ENCODE data around the gene GFOD2.

The GFOD2 gene

GRCh38 chr16:67659675-67660563 is 59.2 kb downstream of the GFOD2 start, which contains the start of gene ACD:
Gene ACD (minus strand): TSS chr16:67660260. CDS start chr16:67660220, 40 bp downstream.
- DNase-seq (ENCODE audit: low read depth in 3 of 3) = peak; percentile 83 to 92 (median 84)

- no peak for DNase-seq (ENCODE audit: low read depth in 3 of 3)
Observed at GRCh38 chr16:67658849-67659674, 60.1 kb downstream of the GFOD2 start.

GRCh38 chr16:67657751-67658518 is 61.2 kb downstream of the GFOD2 start:
- no peak for DNase-seq (ENCODE audit: low read depth in 3 of 3)

GRCh38 chr16:67657017-67657608 is 62.0 kb downstream of the GFOD2 start:
- DNase-seq (ENCODE audit: low read depth in 3 of 3) = no peak

GRCh38 chr16:67656344-67657016 is 62.6 kb downstream of the GFOD2 start:
- no peak for DNase-seq (ENCODE audit: low read depth in 3 of 3)

GRCh38 chr16:67655363-67655762 is 63.8 kb downstream of the GFOD2 start:
- no peak for DNase-seq (ENCODE audit: low read depth in 3 of 3)

- DNase-seq (ENCODE audit: low read depth in 3 of 3) = no peak
Observed at GRCh38 chr16:67654403-67654911, 64.7 kb downstream of the GFOD2 start.

GRCh38 chr16:67653789-67654402 is 65.2 kb downstream of the GFOD2 start:
- no peak for DNase-seq (ENCODE audit: low read depth in 3 of 3)

GRCh38 chr16:67653128-67653788 is 65.9 kb downstream of the GFOD2 start:
- DNase-seq (ENCODE audit: low read depth in 3 of 3) = no peak

- no peak for DNase-seq (ENCODE audit: low read depth in 3 of 3)
Observed at GRCh38 chr16:67652578-67653127, 66.5 kb downstream of the GFOD2 start.

- no peak for DNase-seq (ENCODE audit: low read depth in 3 of 3)
Observed at GRCh38 chr16:67651847-67652246, 67.3 kb downstream of the GFOD2 start.

GRCh38 chr16:67651039-67651438 is 68.1 kb downstream of the GFOD2 start:
- no peak for DNase-seq (ENCODE audit: low read depth in 3 of 3)

GRCh38 chr16:67650023-67650422 is 69.1 kb downstream of the GFOD2 start:
- DNase-seq (ENCODE audit: low read depth in 3 of 3) = no peak

GRCh38 chr16:67649494-67649931 is 69.6 kb downstream of the GFOD2 start:
- DNase-seq (ENCODE audit: low read depth in 3 of 3) = no peak

GRCh38 chr16:67648764-67649407 is 70.2 kb downstream of the GFOD2 start:
- DNase-seq (ENCODE audit: low read depth in 3 of 3) = no peak

- DNase-seq (ENCODE audit: low read depth in 3 of 3) = no peak
Observed at GRCh38 chr16:67648088-67648763, 70.9 kb downstream of the GFOD2 start.

- no peak for DNase-seq (ENCODE audit: low read depth in 3 of 3)
Observed at GRCh38 chr16:67647681-67648080, 71.4 kb downstream of the GFOD2 start.

- DNase-seq (ENCODE audit: low read depth in 3 of 3) = no peak
Observed at GRCh38 chr16:67647111-67647651, 71.9 kb downstream of the GFOD2 start.

All from stimulated activated CD4-positive, alpha-beta T cell treated with anti-CD3 and anti-CD28 coated beads, TNF-alpha, amount 100 ng/mL, for 24 hours (primary cell).